Spleen (tissue), 11 donors: ENCODE results near the gene TRIM58. TPM values are rescaled to one million over a fixed set of nuclear protein-coding genes. Genes with fewer than 3 reads are reported as not detected.

Source experiments
- DNase-seq: peaks from one replicate; pipeline ENCODE4 v3.0.0-alpha.2; 2020
- H3K27ac ChIP-seq, 8 donors: fragments of 200-600 bp; sonication (generic) in 7 of 8; 1 replicate in 4 of 8; 2 replicates in 4 of 8; pipeline versions ENCODE4 v1.5.0 to v1.8.0; 2016 to 2021; ENCODE audit warnings: inconsistent platforms in 4 of 8, mild to moderate bottlenecking in 4 of 8, moderate library complexity in 1 of 8
- H3K27me3 ChIP-seq, 7 donors: fragments of 200-600 bp; sonication (generic) in 6 of 7; replicated peaks in 1 of 7; 1 replicate in 4 of 7; 2 replicates in 3 of 7; pipeline versions ENCODE4 v1.5.0 to v1.8.0; 2016 to 2021; ENCODE audit warnings: inconsistent platforms in 3 of 7, mild to moderate bottlenecking in 1 of 7
- H3K36me3 ChIP-seq, 6 donors: fragments of 200-600 bp; sonication (generic) in 5 of 6; 1 replicate in 4 of 6; 2 replicates in 2 of 6; pipeline versions ENCODE4 v1.5.0 to v1.8.0; 2016 to 2021; ENCODE audit warnings: inconsistent platforms in 2 of 6
- H3K4me1 ChIP-seq, 6 donors: fragments of 200-600 bp; sonication (generic) in 5 of 6; 1 replicate in 3 of 6; 2 replicates in 3 of 6; pipeline versions ENCODE4 v1.5.0 to v1.8.0; 2016 to 2021; ENCODE audit warnings: inconsistent platforms in 3 of 6
- H3K4me3 ChIP-seq, 8 donors: fragments of 200-600 bp; sonication (generic) in 7 of 8; 1 replicate in 4 of 8; 2 replicates in 4 of 8; pipeline versions ENCODE4 v1.5.0 to v1.8.0; 2016 to 2021; ENCODE audit warnings: inconsistent platforms in 4 of 8, mild to moderate bottlenecking in 4 of 8, moderate library complexity in 2 of 8
- H3K9me3 ChIP-seq, 8 donors: fragments of 200-600 bp; sonication (generic) in 7 of 8; 1 replicate in 4 of 8; 2 replicates in 4 of 8; pipeline versions ENCODE4 v1.5.0 to v1.8.0; 2016 to 2021; ENCODE audit warnings: inconsistent platforms in 4 of 8
- POLR2A ChIP-seq, 3 donors: fragments of 450-650 bp; IDR thresholded peaks; one replicate each; pipeline ENCODE4 v1.5.1; 2017; ENCODE audit warnings: antibody characterized with exemption in 3 of 3, mild to moderate bottlenecking in 1 of 3
- POLR2AphosphoS5 ChIP-seq, 3 donors: sonication (generic); formaldehyde crosslinking; IDR thresholded peaks; one replicate each; pipeline ENCODE4 v1.5.1; 2017; ENCODE audit warnings: antibody characterized with exemption in 3 of 3
- WGBS, 5 donors: extraction: QIAGEN DNeasy Blood & Tissue Kit in 3 of 5; methylation state at CpG; one replicate each; pipeline versions ENCODE4 v1.1.5 to v1.1.7; 2013 to 2018; 5-methylcytosine and 5-hydroxymethylcytosine counted together
- intact Hi-C: fragments of 100-400 bp; cut with DNase I; formaldehyde crosslinking; loops from one replicate; pipeline ENCODE4 v1.15.0; 2023; ENCODE audit warnings: low total_unique reads
- polyA plus RNA-seq, 3 donors: library from polyadenylated mRNA; stranded (reverse); fragments of 200-250 nt; gene quantifications; one replicate each; pipeline ENCODE4 v1.2.1, GENCODE V29; 2013
- total RNA-seq, 7 donors: library from RNA; depleted of rRNA in 3 of 7; stranded (reverse); fragments of >200 nt in 3 of 7; fragmentation: NEBNext Ultra II Directional in 4 of 7; extraction: Animal tissue kit (Norgen Biotek cat#: 25700) in 4 of 7; gene quantifications; one replicate each; pipeline versions ENCODE4 v1.1.0 to v1.2.1, GENCODE V29; 2016 to 2021
- TF ChIP-seq, protein P1 (sequence below), 11 experiments: fragments of 200-600 bp in 7 of 11; fragments of 450-650 bp in 4 of 11; sonication (generic) in 4 of 11; IDR thresholded peaks in 8 of 11; conservative IDR thresholded peaks in 3 of 11; 1 replicate in 7 of 11; 2 replicates in 4 of 11; pipeline versions ENCODE4 v1.4.0 to v1.8.0; 2016 to 2021; ENCODE audit warnings: antibody characterized with exemption in 11 of 11, inconsistent platforms in 4 of 11, mild to moderate bottlenecking in 1 of 11
- donor health status: healthy with polysubstance abuse.
- donor health status: DM: no; HTN: no; CAD: no; lungs with moderate emphysema.
- donor health status: DM: no; HTN: no; CAD: no.
- donor health status: Bipolar disorder and iron deficiency.
- donor health status: healthy.
- donor health status: DM: no; HTN: no; CAD: no.
- donor health status: DM: yes; HTN: yes; CAD: no.

The TRIM58 gene
- total and polyA plus RNA-seq, 10 donors: 0.17 to 68.8 (median 5.8) TPM

DNA sequence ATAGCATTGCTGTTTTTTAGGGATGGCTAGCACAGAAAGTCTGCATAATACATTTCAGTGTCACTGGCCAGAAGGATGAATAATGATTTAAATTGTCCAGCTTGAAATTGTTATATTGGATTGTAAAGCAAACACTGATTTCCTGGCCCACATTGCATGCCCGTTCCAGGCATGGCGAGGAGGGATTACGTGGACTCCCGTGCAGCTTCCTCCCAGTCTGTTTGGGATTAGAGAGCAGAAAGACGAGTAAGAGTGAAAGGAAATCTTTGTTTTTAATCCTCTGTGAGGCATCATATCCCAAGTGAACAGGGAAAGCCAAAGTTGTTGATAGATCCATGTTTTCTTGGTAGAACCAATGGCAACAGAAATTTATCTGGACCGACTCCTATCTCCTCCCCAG is 8.4 kb downstream of the TRIM58 start:
- no peaks in the 10 kb centered on the region for H3K4me1 ChIP-seq
- TF ChIP-seq POLR2AphosphoS5 (IDR thresholded peaks at IDR 0.05) (no peak), POLR2A (IDR thresholded peaks at IDR 0.05) (no peak)
- TF ChIP-seq, protein P1, sequence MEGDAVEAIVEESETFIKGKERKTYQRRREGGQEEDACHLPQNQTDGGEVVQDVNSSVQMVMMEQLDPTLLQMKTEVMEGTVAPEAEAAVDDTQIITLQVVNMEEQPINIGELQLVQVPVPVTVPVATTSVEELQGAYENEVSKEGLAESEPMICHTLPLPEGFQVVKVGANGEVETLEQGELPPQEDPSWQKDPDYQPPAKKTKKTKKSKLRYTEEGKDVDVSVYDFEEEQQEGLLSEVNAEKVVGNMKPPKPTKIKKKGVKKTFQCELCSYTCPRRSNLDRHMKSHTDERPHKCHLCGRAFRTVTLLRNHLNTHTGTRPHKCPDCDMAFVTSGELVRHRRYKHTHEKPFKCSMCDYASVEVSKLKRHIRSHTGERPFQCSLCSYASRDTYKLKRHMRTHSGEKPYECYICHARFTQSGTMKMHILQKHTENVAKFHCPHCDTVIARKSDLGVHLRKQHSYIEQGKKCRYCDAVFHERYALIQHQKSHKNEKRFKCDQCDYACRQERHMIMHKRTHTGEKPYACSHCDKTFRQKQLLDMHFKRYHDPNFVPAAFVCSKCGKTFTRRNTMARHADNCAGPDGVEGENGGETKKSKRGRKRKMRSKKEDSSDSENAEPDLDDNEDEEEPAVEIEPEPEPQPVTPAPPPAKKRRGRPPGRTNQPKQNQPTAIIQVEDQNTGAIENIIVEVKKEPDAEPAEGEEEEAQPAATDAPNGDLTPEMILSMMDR (IDR thresholded peaks at IDR 0.05 in 8 of 11, conservative IDR thresholded peaks at IDR 0.05 in 3 of 11): no peak
- 80 to 91% (median 85%) methylated on average over 6 of the region's 6 CpGs for WGBS, 5 donors
- no peak for DNase-seq
- peaks cover 0 to 9% (median 0%) of the 10 kb centered on the region in 8 donors for H3K9me3 ChIP-seq
- peaks cover 0 to 90% (median 0%) of the 10 kb centered on the region in 6 donors for H3K36me3 ChIP-seq
- H3K27ac ChIP-seq: no peak overlapping the region
- H3K4me3 ChIP-seq: no peak overlapping the region
- H3K27me3 ChIP-seq: no peaks in the 10 kb centered on the region
- intact Hi-C loops: no loop called here

DNA sequence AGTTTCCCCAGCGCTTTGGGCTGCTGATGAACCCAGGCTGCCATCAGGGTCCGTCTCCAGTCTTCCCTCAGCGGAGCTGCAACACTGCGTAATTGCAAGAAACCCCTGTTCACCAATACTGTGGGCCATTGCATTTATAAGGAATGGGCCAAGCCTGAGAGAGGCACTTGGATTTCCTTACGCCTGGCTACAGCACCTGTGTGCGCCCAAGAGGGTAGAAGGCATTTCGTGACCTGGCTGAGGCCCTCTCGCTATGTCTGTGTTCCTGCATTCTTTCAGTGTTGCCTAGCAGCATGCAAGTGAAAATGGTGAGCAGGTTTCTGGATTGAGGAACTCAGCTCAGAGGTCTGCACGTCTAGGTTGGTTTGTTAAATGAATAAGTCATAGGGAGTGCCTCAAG is 26.4 kb downstream of the TRIM58 start:
- TF ChIP-seq POLR2A (IDR thresholded peaks at IDR 0.05) (no peak), POLR2AphosphoS5 (IDR thresholded peaks at IDR 0.05) (no peak)
- TF ChIP-seq, protein P1 (IDR thresholded peaks at IDR 0.05 in 8 of 11, conservative IDR thresholded peaks at IDR 0.05 in 3 of 11): no peak
- H3K36me3 ChIP-seq: no peaks in the 10 kb centered on the region
- H3K27ac ChIP-seq: no peak overlapping the region
- H3K4me3 ChIP-seq: no peak overlapping the region
- H3K4me1 ChIP-seq: no peaks in the 10 kb centered on the region
- intact Hi-C loops: no loop called here
- no peak for DNase-seq
- H3K9me3 ChIP-seq: no peaks in the 10 kb centered on the region
- no peaks in the 10 kb centered on the region for H3K27me3 ChIP-seq
- WGBS, 5 donors: 82 to 97% (median 92%) methylated on average over 9 of the region's 9 CpGs

DNA sequence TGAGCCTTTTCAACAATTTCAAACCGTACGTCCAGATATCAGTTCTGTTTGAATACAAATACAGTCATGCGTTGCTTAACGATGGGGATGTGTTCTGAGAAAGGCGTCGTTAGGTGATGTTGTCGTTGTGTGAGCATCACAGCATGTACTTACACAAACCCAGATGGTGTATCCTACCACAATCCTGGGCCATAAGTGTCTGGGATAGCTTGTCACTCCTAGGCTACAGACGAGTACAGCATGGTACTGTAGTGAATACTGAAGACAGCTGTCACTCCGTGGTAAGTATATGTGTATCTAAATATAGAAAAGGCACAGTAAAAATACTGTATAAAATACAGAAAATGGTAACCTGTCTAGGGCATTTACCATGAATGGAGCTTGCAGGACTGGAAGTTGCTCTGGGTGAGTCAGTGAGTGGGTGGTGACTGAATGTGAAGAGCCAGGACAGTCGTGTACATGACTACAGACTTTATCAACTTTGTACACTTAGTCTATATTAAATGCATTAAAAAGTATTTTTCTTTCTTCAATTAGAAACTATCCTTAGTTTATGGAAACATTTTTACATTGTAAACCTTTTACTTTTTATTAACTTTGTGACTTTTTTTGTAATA is 27.9 kb downstream of the TRIM58 start:
- H3K27ac ChIP-seq: no peak overlapping the region
- no peak for DNase-seq
- no peak overlapping the region for H3K4me3 ChIP-seq
- intact Hi-C loops: no loop called here
- H3K27me3 ChIP-seq: no peaks in the 10 kb centered on the region
- TF ChIP-seq, protein P1 (IDR thresholded peaks at IDR 0.05 in 8 of 11, conservative IDR thresholded peaks at IDR 0.05 in 3 of 11): no peak
- no peak for TF ChIP-seq POLR2A (IDR thresholded peaks at IDR 0.05)
- no peak for TF ChIP-seq POLR2AphosphoS5 (IDR thresholded peaks at IDR 0.05)
- H3K36me3 ChIP-seq: no peaks in the 10 kb centered on the region
- H3K4me1 ChIP-seq: no peaks in the 10 kb centered on the region
- no peaks in the 10 kb centered on the region for H3K9me3 ChIP-seq
- 88 to 93% (median 91%) methylated on average over 10 of the region's 10 CpGs for WGBS, 5 donors

DNA sequence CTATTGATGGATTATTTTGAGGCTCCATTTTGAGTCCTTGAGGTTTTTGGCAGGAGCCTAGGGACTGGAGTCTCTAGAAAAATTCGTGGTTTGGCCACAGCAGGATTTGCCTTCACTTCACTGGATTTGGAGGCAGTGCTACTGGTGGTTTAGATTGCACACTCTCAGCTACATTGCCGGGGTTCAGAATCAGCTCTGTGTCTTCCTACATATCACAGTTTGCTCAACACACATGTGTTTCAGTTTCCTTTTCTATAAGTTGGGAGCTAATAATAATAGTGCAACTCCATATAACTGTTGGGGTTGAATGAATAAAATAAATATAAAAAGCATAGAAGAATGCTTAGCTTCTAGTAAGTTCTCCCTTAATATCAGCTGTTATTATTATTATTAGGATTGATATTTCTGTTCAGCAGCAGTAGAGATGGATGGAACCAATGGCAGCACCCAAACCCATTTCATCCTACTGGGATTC is 38.2 kb downstream of the TRIM58 start, which contains the start of gene OR2W3:
Gene OR2W3, plus strand, starts transcription at position 425 of the 475 bp plus-strand sequence. Its CDS starts 0 bp downstream, at position 425.
- Histone ChIP-seq H3K9me3 (peaks cover 0 to 42% (median 0%) of the 10 kb centered on the region in 8 donors), H3K36me3 (peaks cover 0 to 10% (median 0%) of the 10 kb centered on the region in 6 donors), H3K27ac (no peak within 1 kb of the TSS), H3K4me1 (no peaks in the 10 kb centered on the region), H3K27me3 (no peaks in the 10 kb centered on the region), H3K4me3 (no peak within 1 kb of the TSS)
- no peak for DNase-seq
- TF ChIP-seq POLR2A (IDR thresholded peaks at IDR 0.05): no peak
- no peak for TF ChIP-seq POLR2AphosphoS5 (IDR thresholded peaks at IDR 0.05)
- TF ChIP-seq, protein P1 (IDR thresholded peaks at IDR 0.05 in 8 of 11, conservative IDR thresholded peaks at IDR 0.05 in 3 of 11): no peak
- intact Hi-C loops: no loop called here
- WGBS, 5 donors: 39 to 50% (median 42%) methylated on average over 2 of the region's 2 CpGs
